ENCODE results near the gene RPL32. TPM values are rescaled to one million over a fixed set of nuclear protein-coding genes. Genes with fewer than 3 reads are reported as not detected.

RPL32 gene
- total and polyA plus RNA-seq, 2 donors (not counting 3 experiments of a cell fraction or from before 2014, with no cell fraction given), result 1,075 to 1,588 TPM

DNA sequence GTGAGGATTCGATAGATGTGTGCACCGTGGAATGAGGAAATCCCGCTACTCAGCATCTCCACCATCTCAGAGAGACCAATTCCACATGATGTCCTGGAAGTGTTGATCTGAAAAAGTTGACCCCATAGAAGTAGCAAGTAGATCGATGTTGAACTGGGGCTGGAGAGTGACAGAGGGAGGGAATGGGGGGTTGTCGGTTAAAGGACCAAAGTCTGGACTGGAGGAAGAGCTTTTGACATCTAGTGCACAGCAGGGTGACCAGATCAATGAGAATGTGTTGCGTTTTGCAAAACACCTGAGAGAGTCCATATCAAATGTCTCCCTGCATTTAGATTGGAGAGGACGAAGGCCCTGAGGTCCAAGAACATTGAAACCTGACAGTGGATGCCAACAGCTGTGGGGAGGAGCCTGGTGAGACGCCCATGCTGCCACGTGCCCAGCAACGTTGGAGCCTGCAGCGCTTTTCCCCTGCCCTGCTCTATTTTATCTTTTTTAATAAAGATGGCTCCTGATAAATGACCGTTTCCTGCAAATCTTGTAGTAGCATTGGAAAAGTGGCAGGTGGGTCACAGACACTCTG, 30.1 kb upstream of the RPL32 start:
- FAIRE-seq (no peak), DNase-seq (ENCODE audit: low read depth, low spot score) (no peak)
- H3K4me3 ChIP-seq (replicated peaks in 1 of 3; ENCODE audit: insufficient read depth in 1 of 3, low read depth in 1 of 3, low read length in 3 of 3), result no peak overlapping the region
- H3K27me3 ChIP-seq (ENCODE audit: control insufficient read depth in 2 of 2, insufficient read depth in 2 of 2, low read length in 2 of 2), result peaks cover 0 to 1% of the 10 kb centered on the region in 2 experiments
- TF ChIP-seq, protein P1, sequence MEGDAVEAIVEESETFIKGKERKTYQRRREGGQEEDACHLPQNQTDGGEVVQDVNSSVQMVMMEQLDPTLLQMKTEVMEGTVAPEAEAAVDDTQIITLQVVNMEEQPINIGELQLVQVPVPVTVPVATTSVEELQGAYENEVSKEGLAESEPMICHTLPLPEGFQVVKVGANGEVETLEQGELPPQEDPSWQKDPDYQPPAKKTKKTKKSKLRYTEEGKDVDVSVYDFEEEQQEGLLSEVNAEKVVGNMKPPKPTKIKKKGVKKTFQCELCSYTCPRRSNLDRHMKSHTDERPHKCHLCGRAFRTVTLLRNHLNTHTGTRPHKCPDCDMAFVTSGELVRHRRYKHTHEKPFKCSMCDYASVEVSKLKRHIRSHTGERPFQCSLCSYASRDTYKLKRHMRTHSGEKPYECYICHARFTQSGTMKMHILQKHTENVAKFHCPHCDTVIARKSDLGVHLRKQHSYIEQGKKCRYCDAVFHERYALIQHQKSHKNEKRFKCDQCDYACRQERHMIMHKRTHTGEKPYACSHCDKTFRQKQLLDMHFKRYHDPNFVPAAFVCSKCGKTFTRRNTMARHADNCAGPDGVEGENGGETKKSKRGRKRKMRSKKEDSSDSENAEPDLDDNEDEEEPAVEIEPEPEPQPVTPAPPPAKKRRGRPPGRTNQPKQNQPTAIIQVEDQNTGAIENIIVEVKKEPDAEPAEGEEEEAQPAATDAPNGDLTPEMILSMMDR (IDR thresholded peaks at IDR 0.05; ENCODE audit: extremely low read depth in 1 of 2, insufficient read depth in 1 of 2, low read depth in 1 of 2, low read length in 2 of 2), result no peak
- H2AFZ ChIP-seq (ENCODE audit: low read depth, low read length), result no peak overlapping the region
- BruUV-seq (replicated peaks), result no TSS peak
- H4K20me1 ChIP-seq (replicated peaks; ENCODE audit: control insufficient read depth, extremely low read depth, insufficient read depth, low read length), result no peaks in the 10 kb centered on the region
- no peak overlapping the region for H3K27ac ChIP-seq (ENCODE audit: insufficient read depth, low read depth, low read length)
- H3K9me1 ChIP-seq (replicated peaks; ENCODE audit: control insufficient read depth, extremely low read depth, insufficient read depth, low read length), result no peaks in the 10 kb centered on the region
- no peaks in the 10 kb centered on the region for H3K9me3 ChIP-seq (replicated peaks; ENCODE audit: control insufficient read depth, insufficient read depth, low read length)
- no peaks in the 10 kb centered on the region for H3K36me3 ChIP-seq (ENCODE audit: control insufficient read depth in 2 of 2, extremely low read depth in 1 of 2, insufficient read depth in 2 of 2, low read length in 2 of 2)
- dilution Hi-C loops (cut with MboI; ENCODE audit: extremely low pct_ligation_motif_present, low sequenced_read_pairs), result no loop called here
- CTCF ChIA-PET, result interaction anchor here (6.6 to 8.0 kb wide), 2 partner anchors 18 to 113 kb away, joined by 80 to 101 read pairs; no protein-coding TSS in a partner anchor
- H3K4me1 ChIP-seq (ENCODE audit: control insufficient read depth, extremely low read depth, insufficient read depth, low read length), result no peaks in the 10 kb centered on the region
- POLR2A ChIA-PET, result no interaction called here
- no peaks in the 10 kb centered on the region for H3K79me2 ChIP-seq (ENCODE audit: control insufficient read depth, insufficient read depth, low read length)
- no peak overlapping the region for H3K4me2 ChIP-seq (ENCODE audit: insufficient read depth, low read length)
- intact Hi-C loops (cut with micrococcal nuclease), result no loop called here
- H3K9ac ChIP-seq (replicated peaks; ENCODE audit: extremely low read depth, insufficient read depth, low read length), result no peak overlapping the region

DNA sequence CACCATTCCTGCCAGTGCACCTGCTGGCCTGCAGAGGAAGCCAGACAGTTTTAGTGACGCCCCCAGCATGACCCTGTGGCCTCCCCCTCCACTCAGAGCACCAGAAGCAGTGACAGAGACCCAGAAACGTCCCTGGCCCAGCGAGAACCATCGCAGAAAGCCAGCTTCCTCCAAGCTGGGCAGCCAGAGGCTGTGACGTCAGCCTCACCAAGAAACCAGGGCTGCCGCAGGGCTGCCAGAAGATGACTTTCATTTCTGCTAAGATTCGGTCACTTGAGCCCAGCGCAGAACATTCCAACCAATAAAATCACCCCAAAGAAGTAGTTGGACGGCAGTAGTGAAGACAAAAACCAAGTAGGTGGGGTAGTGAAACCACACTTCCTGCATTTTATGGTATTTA, 29.6 kb upstream of the RPL32 start:
- intact Hi-C loops (cut with micrococcal nuclease) (no loop called here), dilution Hi-C loops (cut with MboI; ENCODE audit: extremely low pct_ligation_motif_present, low sequenced_read_pairs) (no loop called here)
- Histone ChIP-seq H3K9me1 (replicated peaks; ENCODE audit: control insufficient read depth, extremely low read depth, insufficient read depth, low read length) (no peaks in the 10 kb centered on the region), H3K9me3 (replicated peaks; ENCODE audit: control insufficient read depth, insufficient read depth, low read length) (no peaks in the 10 kb centered on the region), H3K4me2 (ENCODE audit: insufficient read depth, low read length) (no peak overlapping the region), H2AFZ (ENCODE audit: low read depth, low read length) (no peak overlapping the region), H3K27me3 (ENCODE audit: control insufficient read depth in 2 of 2, insufficient read depth in 2 of 2, low read length in 2 of 2) (peaks cover 0 to 1% of the 10 kb centered on the region in 2 experiments), H3K4me3 (replicated peaks in 1 of 3; ENCODE audit: insufficient read depth in 1 of 3, low read depth in 1 of 3, low read length in 3 of 3) (no peak overlapping the region), H3K4me1 (ENCODE audit: control insufficient read depth, extremely low read depth, insufficient read depth, low read length) (no peaks in the 10 kb centered on the region), H3K36me3 (ENCODE audit: control insufficient read depth in 2 of 2, extremely low read depth in 1 of 2, insufficient read depth in 2 of 2, low read length in 2 of 2) (no peaks in the 10 kb centered on the region), H3K79me2 (ENCODE audit: control insufficient read depth, insufficient read depth, low read length) (no peaks in the 10 kb centered on the region), H3K9ac (replicated peaks; ENCODE audit: extremely low read depth, insufficient read depth, low read length) (no peak overlapping the region), H4K20me1 (replicated peaks; ENCODE audit: control insufficient read depth, extremely low read depth, insufficient read depth, low read length) (no peaks in the 10 kb centered on the region), H3K27ac (ENCODE audit: insufficient read depth, low read depth, low read length) (no peak overlapping the region)
- POLR2A ChIA-PET, result no interaction called here
- TF ChIP-seq JUN (IDR thresholded peaks at IDR 0.05; ENCODE audit: borderline replicate concordance, insufficient read depth, insufficient read length, low read depth), result no peak
- TF ChIP-seq GATA2 (IDR thresholded peaks at IDR 0.05; ENCODE audit: insufficient read depth, insufficient read length, low read depth, low read length), result no peak
- no peak for TF ChIP-seq POLR2A (IDR thresholded peaks at IDR 0.05; ENCODE audit: low read depth, low read length)
- no peak for TF ChIP-seq FOS (IDR thresholded peaks at IDR 0.05; ENCODE audit: borderline replicate concordance, insufficient read depth, low read length)
- no peak for TF ChIP-seq EZH2 (IDR thresholded peaks at IDR 0.05; ENCODE audit: borderline replicate concordance, low read depth, low read length, severe bottlenecking)
- TF ChIP-seq, protein P1 (IDR thresholded peaks at IDR 0.05; ENCODE audit: extremely low read depth in 1 of 2, insufficient read depth in 1 of 2, low read depth in 1 of 2, low read length in 2 of 2), result no peak
- TF ChIP-seq POLR2AphosphoS5 (IDR thresholded peaks at IDR 0.05; ENCODE audit: insufficient read depth, low read depth, low read length), result no peak
- no peak for TF ChIP-seq MYC (IDR thresholded peaks at IDR 0.05; ENCODE audit: low read depth, low read length)
- TF ChIP-seq, protein P2, sequence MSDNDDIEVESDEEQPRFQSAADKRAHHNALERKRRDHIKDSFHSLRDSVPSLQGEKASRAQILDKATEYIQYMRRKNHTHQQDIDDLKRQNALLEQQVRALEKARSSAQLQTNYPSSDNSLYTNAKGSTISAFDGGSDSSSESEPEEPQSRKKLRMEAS (IDR thresholded peaks at IDR 0.05; ENCODE audit: insufficient read depth, insufficient read length), result no peak
- FAIRE-seq (no peak), DNase-seq (ENCODE audit: low read depth, low spot score) (no peak)
- CTCF ChIA-PET, result interaction anchor here (6.6 to 8.0 kb wide), 2 partner anchors 18 to 114 kb away, joined by 80 to 101 read pairs; no protein-coding TSS in a partner anchor
- BruUV-seq (replicated peaks), result no TSS peak

Data from endothelial cell of umbilical vein (primary cell).